Measurements from ENCODE around the gene TMLHE. TPM values are rescaled to one million over a fixed set of nuclear protein-coding genes. Genes with fewer than 3 reads are reported as not detected.

TMLHE gene
- total RNA-seq, 1 donor from 2014 or later: 8.8 TPM

DNA sequence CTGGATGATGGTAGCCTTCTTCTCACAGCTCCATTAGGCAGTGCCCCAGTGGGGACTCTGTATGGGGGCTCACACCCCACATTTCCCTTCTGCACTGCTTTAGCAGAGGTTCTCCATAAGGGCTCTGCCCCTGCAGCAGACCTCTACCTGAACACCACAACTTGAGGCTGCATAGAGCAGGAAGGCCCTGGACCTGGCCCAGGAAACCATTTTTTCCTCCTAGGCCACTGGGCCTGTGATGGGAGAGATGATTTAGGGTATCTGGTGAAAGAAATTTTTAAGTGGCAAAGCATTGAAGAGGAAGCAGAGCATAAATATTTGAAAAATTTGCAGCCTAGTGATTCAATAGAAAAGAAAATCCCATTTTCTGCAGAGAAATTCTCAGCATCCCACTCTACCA, 171.7 kb downstream of the TMLHE start:
- intact Hi-C loops (cut with DNase I): no loop called here
- H3K4me3 ChIP-seq: no peak overlapping the region
- no peak for TF ChIP-seq CTCF (IDR thresholded peaks at IDR 0.05)
- no peak overlapping the region for H3K27ac ChIP-seq
- H3K9me3 ChIP-seq: peaks cover 0 to 22% of the 10 kb centered on the region in 2 donors
- H3K36me3 ChIP-seq: no peaks in the 10 kb centered on the region
- H3K4me1 ChIP-seq: no peaks in the 10 kb centered on the region
- no peaks in the 10 kb centered on the region for H3K27me3 ChIP-seq
- DNase-seq (ENCODE audit: low spot score in 2 of 2): no peak

Other genes starting within 250 kb of the TMLHE start
- not detected for gene F8A2, start 230.9 kb downstream of the TMLHE start, total RNA-seq
- not detected for gene F8A3, start 154.3 kb downstream of the TMLHE start, total RNA-seq
- 2.4 TPM for gene SPRY3, start 366 bp downstream of the TMLHE start, total RNA-seq